Brain pericyte (primary cell): ENCODE data around the gene RETN.

ENCODE experiments used
- DNase-seq: peaks from one replicate; pipeline ENCODE4 v3.0.0-alpha.2; 2012; ENCODE audit warnings: low read depth, low spot score

The RETN gene

GRCh38 chr19:7657131-7657751, 11.6 kb upstream of the RETN start:
- no peak for DNase-seq

- DNase-seq, result no peak
Observed at GRCh38 chr19:7658219-7658686, 10.6 kb upstream of the RETN start.

GRCh38 chr19:7661744-7662538, 6.9 kb upstream of the RETN start:
- no peak for DNase-seq

GRCh38 chr19:7662657-7663056, 6.2 kb upstream of the RETN start:
- no peak for DNase-seq

- DNase-seq, result no peak
Observed at GRCh38 chr19:7663706-7664105, 5.1 kb upstream of the RETN start.

- no peak for DNase-seq
Observed at GRCh38 chr19:7665076-7665475, 3.8 kb upstream of the RETN start.

GRCh38 chr19:7669641-7670040, 792 bp downstream of the RETN start:
- DNase-seq, result no peak

GRCh38 chr19:7670150-7670783, 1.4 kb downstream of the RETN start:
- no peak for DNase-seq

GRCh38 chr19:7670790-7671189, 1.9 kb downstream of the RETN start:
- no peak for DNase-seq

- no peak for DNase-seq
Observed at GRCh38 chr19:7672522-7672921, 3.7 kb downstream of the RETN start.

GRCh38 chr19:7674010-7675005, 5.5 kb downstream of the RETN start:
- DNase-seq, result no peak

GRCh38 chr19:7676376-7676775, 7.5 kb downstream of the RETN start:
- DNase-seq, result no peak

- no peak for DNase-seq
Observed at GRCh38 chr19:7676854-7677253, 8.0 kb downstream of the RETN start, which contains the start of gene MCEMP1. MCEMP1 (plus strand) TSS chr19:7677090; CDS start chr19:7677121, 31 bp downstream.

- DNase-seq, result no peak
Observed at GRCh38 chr19:7677669-7678311, 8.9 kb downstream of the RETN start.

GRCh38 chr19:7678971-7679751, 10.3 kb downstream of the RETN start:
- DNase-seq, result no peak

- DNase-seq, result no peak
Observed at GRCh38 chr19:7679771-7680605, 11.1 kb downstream of the RETN start.

- no peak for DNase-seq
Observed at GRCh38 chr19:7680606-7681339, 11.9 kb downstream of the RETN start, which contains the start of gene TRAPPC5. TRAPPC5 (plus strand) TSS chr19:7680833; CDS start chr19:7682254, 1,421 bp downstream.
